Testis (tissue), 2 donors: Measurements from ENCODE around the gene GNA12.

Source experiments
- POLR2A ChIP-seq: fragments of 450-650 bp; IDR thresholded peaks from one replicate; pipeline ENCODE4 v1.6.1; 2017; ENCODE audit warnings: antibody characterized with exemption, mild to moderate bottlenecking, moderate library complexity
- TF ChIP-seq, protein P1 (sequence below), 3 experiments: fragments of 450-650 bp in 2 of 3; fragments of 200-600 bp in 1 of 3; sonication (generic) in 1 of 3; IDR thresholded peaks; one replicate each; pipeline ENCODE4 v1.5.1; 2016 to 2019; ENCODE audit warnings: antibody characterized with exemption in 3 of 3, mild to moderate bottlenecking in 2 of 3, moderate library complexity in 1 of 3

DNA sequence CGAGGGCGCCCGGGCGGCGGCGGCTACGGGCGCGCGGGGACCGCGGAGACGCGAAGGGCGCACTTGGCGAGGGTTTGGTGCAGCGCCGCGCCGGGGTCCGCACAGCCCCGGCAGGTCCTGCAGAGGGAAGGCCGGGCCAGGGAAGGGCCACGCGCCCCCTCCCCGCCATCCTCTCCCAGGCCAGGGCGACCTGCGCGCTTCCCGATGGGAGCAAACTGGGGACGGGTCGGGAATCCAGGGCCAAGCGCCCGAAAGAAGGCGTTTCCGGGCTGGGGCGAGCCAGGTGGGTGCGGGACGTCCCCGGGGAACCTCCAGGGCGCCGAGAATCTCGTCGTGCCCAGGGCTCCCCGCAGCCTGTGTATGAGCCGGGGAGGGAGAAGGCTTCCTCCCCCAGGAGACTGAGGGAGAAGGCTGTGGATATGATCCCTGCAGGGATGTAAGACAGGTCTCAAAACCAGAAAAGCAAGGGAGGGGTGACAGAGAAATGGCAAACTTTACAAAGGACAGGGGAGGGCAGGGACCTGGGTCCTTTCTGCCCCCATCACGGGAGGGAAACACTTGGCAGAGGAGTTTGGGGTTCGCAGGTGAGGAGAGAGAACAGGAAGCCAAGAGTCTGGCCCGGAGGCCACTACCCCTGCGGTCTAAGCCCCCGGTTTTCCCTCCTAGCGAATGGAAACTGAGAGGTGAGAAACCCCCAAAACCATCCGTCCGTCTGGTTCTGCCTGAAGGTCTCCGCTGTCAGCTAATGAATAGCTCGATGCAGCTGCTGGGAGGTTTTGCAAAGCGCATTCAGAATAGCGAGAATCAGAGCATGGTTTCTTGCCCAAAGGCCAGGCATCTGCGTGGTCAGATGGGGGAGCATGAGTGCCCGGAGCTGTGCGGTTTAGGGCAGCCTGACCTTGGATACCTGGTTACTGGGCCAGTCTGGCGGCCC is 155.4 kb downstream of the GNA12 start:
- TF ChIP-seq, protein P1, sequence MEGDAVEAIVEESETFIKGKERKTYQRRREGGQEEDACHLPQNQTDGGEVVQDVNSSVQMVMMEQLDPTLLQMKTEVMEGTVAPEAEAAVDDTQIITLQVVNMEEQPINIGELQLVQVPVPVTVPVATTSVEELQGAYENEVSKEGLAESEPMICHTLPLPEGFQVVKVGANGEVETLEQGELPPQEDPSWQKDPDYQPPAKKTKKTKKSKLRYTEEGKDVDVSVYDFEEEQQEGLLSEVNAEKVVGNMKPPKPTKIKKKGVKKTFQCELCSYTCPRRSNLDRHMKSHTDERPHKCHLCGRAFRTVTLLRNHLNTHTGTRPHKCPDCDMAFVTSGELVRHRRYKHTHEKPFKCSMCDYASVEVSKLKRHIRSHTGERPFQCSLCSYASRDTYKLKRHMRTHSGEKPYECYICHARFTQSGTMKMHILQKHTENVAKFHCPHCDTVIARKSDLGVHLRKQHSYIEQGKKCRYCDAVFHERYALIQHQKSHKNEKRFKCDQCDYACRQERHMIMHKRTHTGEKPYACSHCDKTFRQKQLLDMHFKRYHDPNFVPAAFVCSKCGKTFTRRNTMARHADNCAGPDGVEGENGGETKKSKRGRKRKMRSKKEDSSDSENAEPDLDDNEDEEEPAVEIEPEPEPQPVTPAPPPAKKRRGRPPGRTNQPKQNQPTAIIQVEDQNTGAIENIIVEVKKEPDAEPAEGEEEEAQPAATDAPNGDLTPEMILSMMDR (IDR thresholded peaks at IDR 0.05) = no peak
- TF ChIP-seq POLR2A = no peak
